GM21447 (cell line): ENCODE results near the gene FREM3.

ENCODE experiments used
- ATAC-seq: cut with Tn5 transposase; IDR thresholded peaks from one replicate; pipeline ENCODE4 v1.9.1; 2021; ENCODE audit not compliant: unreplicated experiment

FREM3 gene

DNA sequence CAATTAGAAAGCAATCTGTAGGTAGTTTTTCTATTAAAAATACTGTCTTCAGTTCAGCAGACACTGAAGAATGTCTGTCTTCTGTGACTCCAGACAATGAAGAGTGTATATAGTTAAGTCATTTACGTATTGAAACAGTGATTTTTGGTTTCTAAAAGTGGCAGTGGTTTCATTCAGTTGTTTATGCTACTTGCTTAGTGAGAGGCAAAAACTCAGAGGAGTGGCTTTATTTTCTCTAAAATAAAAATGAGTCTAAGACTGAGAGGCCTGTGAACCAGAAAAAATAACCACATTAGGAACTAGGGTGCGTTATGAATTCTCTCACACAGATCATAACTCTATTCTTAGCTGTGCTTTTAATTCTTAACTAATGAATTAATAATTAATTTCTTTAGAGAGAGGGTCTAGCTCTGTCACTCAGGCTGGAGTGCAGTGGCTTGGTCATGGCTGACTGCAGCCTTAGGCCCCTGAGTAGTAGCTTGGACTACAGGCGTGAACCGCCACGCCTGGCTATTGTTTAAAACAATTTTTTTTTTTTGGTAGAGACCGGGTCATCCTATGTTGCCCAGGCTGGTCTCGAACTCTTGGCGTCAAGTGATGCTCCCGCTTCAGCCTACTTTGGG lies 31.4 kb downstream of the FREM3 start:
- peak; percentile 96 for ATAC-seq

GRCh38 chr4:143667461-143667860 lies 33.0 kb downstream of the FREM3 start:
- ATAC-seq: no peak

DNA sequence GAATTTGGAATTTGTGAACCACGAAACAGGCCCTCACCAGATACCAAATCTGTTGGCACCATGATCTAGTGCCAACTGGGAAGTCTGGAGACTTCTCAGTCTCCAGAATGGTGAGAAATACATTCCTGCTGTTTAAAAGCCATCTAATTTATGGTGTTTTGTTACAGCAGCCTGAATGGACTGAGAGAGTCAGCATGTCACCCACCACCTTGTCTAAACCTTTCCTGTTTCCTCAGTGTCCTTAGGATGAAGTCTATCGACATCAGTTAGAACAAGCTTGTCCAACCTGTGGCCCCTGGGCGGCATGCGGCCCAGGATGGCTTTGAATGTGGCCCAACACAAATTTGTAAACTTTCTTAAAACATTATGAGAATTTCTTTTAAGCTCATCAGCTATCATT lies 42.1 kb downstream of the FREM3 start:
- ATAC-seq: no peak

- no peak for ATAC-seq
Measured at GRCh38 chr4:143654571-143654970, 45.9 kb downstream of the FREM3 start.

DNA sequence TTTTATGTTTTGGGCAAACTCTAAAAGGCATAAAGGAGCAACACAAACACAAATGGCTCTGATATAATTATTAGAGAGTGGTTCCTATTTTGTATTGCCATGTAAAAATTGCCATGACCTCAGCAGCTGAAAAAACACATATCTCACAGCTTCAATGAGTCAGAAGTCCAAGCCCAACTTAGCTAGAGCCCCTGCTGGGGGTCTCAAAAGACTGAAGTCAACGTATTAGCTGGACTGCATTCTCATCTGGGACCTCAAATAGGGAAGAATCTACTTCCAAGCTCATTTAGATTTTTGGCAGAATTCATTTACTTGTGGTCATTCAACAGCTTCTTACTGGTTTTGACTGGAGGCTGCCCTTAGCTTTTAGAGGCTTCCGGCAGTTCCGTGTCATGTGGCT lies 47.4 kb downstream of the FREM3 start:
- ATAC-seq: no peak

DNA sequence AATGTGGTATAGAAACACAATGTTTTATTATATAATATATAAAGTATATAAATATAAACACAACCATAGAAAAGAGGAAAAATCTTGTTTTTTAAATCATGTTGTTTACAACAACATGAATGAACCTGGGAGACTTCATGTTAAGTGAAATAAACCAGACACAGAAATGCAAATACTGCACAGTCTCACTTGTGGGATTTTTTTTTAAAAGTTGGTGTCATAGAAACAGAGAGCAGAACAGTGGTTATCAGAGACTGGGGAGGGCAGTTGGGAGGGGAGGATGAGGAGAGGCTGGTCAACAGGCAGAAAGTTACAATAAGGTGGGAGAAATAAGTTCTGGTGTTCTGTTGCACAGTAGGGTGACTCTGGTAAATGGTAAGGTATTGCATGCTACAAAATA lies 57.1 kb downstream of the FREM3 start:
- no peak for ATAC-seq

DNA sequence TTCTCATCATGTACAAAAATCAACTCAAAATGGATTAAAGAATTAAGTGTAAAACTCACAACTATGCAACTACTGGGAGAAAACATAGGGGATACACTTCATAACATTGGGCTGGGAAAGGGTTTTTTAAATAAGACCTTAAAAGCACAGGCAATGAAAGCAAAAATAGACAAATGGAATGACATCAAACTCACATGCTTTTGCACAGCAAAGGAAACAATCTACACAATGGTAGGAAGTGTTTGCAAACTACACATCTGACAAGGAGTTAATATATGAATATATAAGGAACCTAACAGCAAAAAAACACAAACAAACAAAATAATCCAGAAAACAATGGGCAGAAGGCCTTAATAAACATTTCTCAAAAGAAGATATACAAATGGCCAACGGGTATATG lies 57.9 kb downstream of the FREM3 start:
- ATAC-seq: no peak

DNA sequence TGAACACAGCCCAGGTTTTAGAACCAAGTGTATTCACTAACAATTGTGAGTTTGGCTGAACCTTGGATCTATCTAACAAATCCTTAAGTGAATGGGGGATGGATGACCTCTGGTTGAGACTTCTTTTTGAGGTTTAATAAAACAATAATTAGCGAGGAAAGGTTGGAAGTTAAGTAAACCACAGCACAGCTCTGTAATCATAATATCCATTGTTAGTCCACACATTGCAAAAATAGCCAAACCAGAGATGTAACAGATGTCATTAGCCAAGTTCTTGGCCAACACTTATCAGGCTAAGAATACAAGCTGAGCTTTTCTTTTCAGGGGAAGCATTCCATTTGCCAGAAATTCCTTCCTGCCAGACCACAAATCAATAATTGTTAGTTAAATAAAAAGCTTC lies 59.1 kb downstream of the FREM3 start:
- no peak for ATAC-seq

DNA sequence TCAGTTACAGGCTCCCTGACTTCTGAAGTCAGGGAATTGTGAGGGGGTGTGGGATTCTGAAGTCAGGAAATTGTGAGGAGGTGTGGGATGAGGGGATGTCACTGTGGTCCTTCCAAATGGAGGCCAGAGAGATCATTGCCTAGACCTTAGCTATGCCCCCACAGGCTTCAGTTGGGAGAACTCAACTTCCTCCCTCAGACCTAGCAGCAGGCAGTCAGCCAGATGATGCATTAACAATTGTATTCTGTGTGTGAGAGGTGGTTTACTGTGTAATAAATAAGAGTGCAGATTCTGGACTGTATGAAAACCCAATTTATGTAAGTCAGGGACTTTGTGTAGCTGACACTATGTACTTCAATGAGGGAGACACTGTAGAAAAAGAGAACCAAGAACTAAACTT lies 65.7 kb downstream of the FREM3 start:
- no peak for ATAC-seq

- no peak for ATAC-seq
Measured at GRCh38 chr4:143633833-143634232, 66.6 kb downstream of the FREM3 start.

DNA sequence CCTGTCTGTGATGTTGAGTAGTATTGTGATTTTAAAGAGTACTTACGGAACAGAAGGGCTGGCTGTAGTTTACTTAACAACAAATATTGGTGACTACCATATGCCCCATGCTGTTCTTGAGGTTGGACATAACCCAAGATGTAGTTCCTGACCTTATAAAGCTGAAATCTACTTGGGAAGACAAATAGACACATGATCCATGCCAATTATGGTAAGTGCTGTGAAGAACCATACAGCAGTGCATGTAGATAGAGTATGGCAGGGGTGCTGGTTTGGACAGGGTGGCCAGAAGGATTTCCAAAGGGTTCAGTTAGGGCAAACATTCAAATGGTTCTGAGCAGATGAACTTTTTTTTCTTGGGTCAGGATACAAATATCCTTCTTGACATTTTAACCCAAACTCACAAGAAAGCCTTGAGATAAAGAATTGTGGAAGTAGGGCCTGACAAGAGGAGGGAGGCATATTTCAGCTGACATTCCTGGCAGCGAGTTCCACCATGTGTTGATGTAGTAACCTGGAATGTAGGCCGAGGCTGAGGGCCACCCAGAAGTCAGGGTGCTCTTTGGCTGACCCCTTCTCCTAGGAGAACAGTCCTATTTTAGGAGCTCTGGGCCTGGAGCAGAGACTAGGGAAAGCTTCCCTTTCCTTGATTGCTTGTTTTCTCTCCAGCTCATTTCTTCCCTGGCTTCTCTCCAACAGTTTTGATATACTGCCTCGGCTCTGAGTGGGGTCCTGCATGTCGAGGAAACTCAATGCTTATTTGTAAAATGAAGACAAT lies 74.2 kb downstream of the FREM3 start:
- ATAC-seq: no peak

GRCh38 chr4:143625632-143626031 lies 74.8 kb downstream of the FREM3 start:
- no peak for ATAC-seq

DNA sequence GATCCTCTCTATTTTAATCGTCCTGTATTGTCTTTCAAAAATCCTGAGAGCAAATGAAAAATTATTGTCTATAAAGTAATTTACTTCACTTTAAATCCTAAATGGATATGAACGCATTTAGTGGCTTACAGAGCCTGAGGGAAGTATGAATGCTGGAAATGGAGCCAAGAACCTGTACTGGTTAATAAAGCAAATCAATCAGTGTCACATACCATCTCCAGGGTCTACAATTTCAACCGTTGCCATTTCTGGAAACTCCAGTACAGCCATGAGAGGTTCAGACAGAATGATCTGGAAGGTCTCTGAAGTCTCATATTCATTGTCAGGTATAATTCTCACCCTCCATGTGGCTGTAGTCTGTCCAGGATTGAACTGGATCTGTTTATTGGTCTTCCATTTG lies 76.6 kb downstream of the FREM3 start:
- ATAC-seq: no peak

DNA sequence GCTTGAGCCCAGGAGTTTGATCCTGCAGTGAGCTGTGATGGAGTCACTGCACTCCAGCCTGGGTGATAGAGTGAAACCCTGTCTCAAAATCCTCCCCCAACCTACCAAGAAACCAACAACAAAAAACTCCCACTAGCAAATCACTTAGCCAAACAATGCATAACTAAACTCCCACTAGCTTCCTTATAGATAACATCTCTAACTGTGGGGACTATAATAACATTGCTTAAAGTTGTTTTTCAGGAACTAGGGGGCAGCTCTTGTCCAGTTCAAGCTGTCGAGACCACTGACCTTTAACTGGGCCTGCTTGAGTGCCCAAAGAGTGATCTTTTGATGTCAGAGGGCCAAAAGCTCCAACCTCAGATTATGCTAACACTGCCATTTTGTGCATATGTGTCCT lies 81.7 kb downstream of the FREM3 start:
- ATAC-seq: no peak

DNA sequence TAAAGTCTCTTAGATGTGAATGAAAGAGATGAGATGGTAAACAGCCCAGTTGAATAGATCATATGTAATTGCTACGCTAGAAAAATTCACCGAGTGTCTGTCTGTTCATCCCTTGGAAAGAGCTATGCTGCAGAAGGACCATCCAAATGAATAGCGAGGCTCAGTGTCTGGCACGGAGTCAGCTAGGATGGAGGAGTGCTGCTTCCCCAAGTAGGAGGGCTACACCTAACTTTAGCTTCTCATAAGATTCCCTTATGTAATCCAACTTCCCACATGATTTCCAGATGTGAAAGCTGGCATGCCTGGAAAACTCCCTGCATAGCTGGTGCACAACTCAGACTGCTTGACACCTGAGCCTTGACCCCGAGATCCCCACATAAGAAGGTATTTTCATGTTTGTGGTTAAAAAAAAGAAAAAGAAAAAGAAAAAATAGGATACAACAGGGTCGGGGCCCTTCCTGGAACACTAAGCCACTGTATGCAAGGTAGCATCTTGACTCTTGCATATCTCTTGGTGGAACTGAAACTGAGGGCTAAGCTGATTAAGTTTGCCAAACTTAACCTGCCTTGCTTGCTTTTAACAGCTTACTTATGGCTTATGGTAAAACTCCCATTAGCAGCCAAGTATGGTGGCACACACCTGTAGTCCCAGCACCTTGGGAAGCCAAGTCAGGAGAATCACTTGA lies 82.3 kb downstream of the FREM3 start:
- no peak for ATAC-seq

- ATAC-seq: peak; percentile 89
Measured at GRCh38 chr4:143616771-143617170, 83.7 kb downstream of the FREM3 start.

DNA sequence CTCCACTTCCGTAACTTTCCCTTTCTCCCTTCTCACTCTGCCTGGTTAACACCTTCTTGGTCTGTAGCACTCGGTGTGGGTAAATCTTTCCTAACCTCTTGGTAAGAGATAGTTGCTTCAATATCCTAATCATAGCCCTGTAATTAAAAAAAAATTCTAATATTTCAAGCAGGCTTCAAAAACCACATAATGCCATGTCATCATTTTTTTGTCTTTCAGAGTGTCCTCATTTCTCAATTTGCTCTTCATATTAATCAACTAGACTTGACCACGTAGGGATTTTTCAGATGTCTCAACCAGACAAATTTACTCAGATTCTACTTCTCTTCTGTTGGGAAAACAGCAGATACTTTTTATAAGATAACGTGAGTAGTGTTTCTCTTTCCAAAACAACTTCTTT lies 91.0 kb downstream of the FREM3 start:
- no peak for ATAC-seq

GRCh38 chr4:143606480-143606879 lies 94.0 kb downstream of the FREM3 start:
- ATAC-seq: no peak

- ATAC-seq: no peak
Measured at GRCh38 chr4:143599827-143600226, 100.6 kb downstream of the FREM3 start.

DNA sequence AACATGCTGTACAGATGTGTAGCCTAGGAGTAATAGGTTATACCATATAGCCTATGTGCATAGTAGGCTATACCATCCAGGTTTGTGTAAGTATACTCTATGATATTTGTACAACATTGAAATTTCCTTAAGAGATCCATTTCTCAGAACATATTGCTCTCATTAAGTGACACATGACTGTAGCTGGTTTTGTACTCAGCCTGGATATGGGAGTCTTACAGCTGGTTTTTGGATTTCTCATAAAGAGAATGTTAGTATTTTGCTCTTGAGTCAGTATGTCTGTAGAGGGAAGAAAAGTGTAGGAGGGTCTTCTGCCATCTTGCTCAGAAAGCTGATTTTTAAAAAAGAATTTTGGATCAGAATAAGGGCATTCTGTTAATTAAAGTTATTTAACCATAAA lies 101.7 kb downstream of the FREM3 start:
- no peak for ATAC-seq

DNA sequence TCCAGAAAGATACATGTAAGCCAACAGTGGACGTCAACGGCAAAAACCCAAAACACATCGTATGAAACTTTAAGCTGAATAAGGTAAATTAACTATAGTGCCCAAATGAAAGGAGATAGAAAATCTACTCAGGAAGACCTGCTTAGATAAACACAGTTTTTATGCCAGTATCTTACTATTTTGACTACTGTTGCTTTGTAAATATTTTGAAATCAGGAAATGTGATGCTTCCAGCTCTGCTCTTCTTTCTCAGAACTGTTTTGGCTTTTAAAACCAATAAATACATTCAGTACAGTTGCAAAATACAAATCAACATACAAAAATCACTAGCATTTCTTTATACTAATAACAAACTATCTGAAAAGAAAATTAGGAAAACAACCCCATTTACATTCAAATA lies 103.2 kb downstream of the FREM3 start:
- no peak for ATAC-seq

- ATAC-seq: no peak
Measured at GRCh38 chr4:143587703-143588102, 112.8 kb downstream of the FREM3 start.
